ENCODE results near the gene ACTL8. TPM values are rescaled to one million over a fixed set of nuclear protein-coding genes. Genes with fewer than 3 reads are reported as not detected.

The ACTL8 gene
- total and polyA plus RNA-seq, 9 donors: 0.18 to 0.80 TPM; not detected in 7

GRCh38 chr1:17725084-17725719 lies 29.9 kb upstream of the ACTL8 start:
- DNase-seq: no peak
- intact Hi-C loops (cut with DNase I): no loop called here
- TF ChIP-seq CTCF (IDR thresholded peaks at IDR 0.05): no peak
- TF ChIP-seq POLR2A (IDR thresholded peaks at IDR 0.05): no peak
- no peak for TF ChIP-seq EP300 (IDR thresholded peaks at IDR 0.05)
- H3K27ac ChIP-seq: no peak overlapping the region
- H3K27me3 ChIP-seq: no peaks in the 10 kb centered on the region
- H3K4me3 ChIP-seq: no peak overlapping the region
- H3K4me1 ChIP-seq (ENCODE audit: insufficient read depth): no peaks in the 10 kb centered on the region
- no peaks in the 10 kb centered on the region for H3K9me3 ChIP-seq
- WGBS, 3 donors: 87 to 89% (median 89%) methylated on average over 9 of the region's 9 CpGs
- no peaks in the 10 kb centered on the region for H3K36me3 ChIP-seq

GRCh38 chr1:17725811-17726582 lies 29.1 kb upstream of the ACTL8 start:
- Histone ChIP-seq H3K4me3 (no peak overlapping the region), H3K36me3 (no peaks in the 10 kb centered on the region), H3K4me1 (ENCODE audit: insufficient read depth) (no peaks in the 10 kb centered on the region), H3K9me3 (no peaks in the 10 kb centered on the region), H3K27me3 (no peaks in the 10 kb centered on the region), H3K27ac (no peak overlapping the region)
- 64 to 74% (median 67%) methylated on average over 7 of the region's 7 CpGs for WGBS, 3 donors
- DNase-seq: no peak
- TF ChIP-seq CTCF (IDR thresholded peaks at IDR 0.05) (no peak), EP300 (IDR thresholded peaks at IDR 0.05) (no peak), POLR2A (IDR thresholded peaks at IDR 0.05) (no peak)
- intact Hi-C loops (cut with DNase I): no loop called here

- Histone ChIP-seq H3K27ac (no peak overlapping the region), H3K4me3 (no peak overlapping the region), H3K9me3 (no peaks in the 10 kb centered on the region), H3K27me3 (no peaks in the 10 kb centered on the region), H3K36me3 (no peaks in the 10 kb centered on the region), H3K4me1 (ENCODE audit: insufficient read depth) (no peaks in the 10 kb centered on the region)
- WGBS, 3 donors: 79 to 80% (median 80%) methylated on average over 6 of the region's 6 CpGs
- intact Hi-C loops (cut with DNase I): no loop called here
- TF ChIP-seq CTCF (IDR thresholded peaks at IDR 0.05) (no peak), EP300 (IDR thresholded peaks at IDR 0.05) (no peak), POLR2A (IDR thresholded peaks at IDR 0.05) (no peak)
- DNase-seq: no peak
Observed at GRCh38 chr1:17728123-17728712, 26.9 kb upstream of the ACTL8 start.

GRCh38 chr1:17729248-17729647 lies 25.9 kb upstream of the ACTL8 start:
- intact Hi-C loops (cut with DNase I): no loop called here
- H3K27me3 ChIP-seq: no peaks in the 10 kb centered on the region
- H3K4me3 ChIP-seq: no peak overlapping the region
- no peaks in the 10 kb centered on the region for H3K4me1 ChIP-seq (ENCODE audit: insufficient read depth)
- no peak for DNase-seq
- H3K36me3 ChIP-seq: no peaks in the 10 kb centered on the region
- WGBS, 3 donors: 58 to 70% (median 59%) methylated on average over 12 of the region's 12 CpGs
- no peaks in the 10 kb centered on the region for H3K9me3 ChIP-seq
- no peak overlapping the region for H3K27ac ChIP-seq
- no peak for TF ChIP-seq POLR2A (IDR thresholded peaks at IDR 0.05)
- no peak for TF ChIP-seq CTCF (IDR thresholded peaks at IDR 0.05)
- TF ChIP-seq EP300 (IDR thresholded peaks at IDR 0.05): no peak

Data from ovary (tissue), 9 donors.